Measurements from ENCODE around the gene PCSK4.
A peak's percentile ranks its signal among the peaks of the same experiment; 100 is the strongest.

DNA sequence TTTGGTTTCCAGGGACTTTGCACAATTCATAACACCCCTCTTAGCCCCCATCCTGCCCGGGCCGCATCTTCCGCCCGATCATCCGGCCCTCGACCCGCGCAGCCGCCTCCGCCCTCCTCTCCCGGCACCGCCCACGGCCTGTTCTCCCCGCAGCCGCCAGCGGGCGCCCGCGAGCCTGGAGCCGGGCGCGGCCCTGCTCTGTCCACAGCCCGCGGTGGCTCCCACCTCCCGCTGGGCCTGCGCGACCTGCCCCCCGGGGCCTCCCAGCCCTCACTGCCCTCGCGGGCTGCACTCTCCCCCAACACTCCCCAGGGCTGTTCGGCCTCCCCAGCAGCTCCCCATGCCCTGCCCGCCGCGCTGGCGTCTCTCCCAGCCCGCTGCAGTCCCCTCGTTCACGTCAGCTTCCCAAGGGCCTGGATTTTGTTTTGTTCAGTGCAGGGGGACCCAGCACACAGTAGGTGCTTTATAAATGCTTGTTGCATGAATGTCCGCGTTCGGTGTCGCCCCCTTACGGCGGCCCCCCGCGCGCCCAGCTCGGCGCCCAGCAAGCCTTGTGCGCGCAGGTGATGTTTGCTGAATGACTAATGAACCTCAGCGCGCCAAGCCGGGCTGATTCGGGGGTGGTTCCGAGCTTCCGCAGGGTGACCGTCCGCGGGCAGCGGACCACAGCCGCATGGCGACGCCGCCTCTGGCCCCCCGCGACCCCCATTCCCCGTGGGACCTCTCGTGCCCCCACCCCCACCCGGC lies 44.8 kb downstream of the PCSK4 start:
- TF ChIP-seq, protein P1, sequence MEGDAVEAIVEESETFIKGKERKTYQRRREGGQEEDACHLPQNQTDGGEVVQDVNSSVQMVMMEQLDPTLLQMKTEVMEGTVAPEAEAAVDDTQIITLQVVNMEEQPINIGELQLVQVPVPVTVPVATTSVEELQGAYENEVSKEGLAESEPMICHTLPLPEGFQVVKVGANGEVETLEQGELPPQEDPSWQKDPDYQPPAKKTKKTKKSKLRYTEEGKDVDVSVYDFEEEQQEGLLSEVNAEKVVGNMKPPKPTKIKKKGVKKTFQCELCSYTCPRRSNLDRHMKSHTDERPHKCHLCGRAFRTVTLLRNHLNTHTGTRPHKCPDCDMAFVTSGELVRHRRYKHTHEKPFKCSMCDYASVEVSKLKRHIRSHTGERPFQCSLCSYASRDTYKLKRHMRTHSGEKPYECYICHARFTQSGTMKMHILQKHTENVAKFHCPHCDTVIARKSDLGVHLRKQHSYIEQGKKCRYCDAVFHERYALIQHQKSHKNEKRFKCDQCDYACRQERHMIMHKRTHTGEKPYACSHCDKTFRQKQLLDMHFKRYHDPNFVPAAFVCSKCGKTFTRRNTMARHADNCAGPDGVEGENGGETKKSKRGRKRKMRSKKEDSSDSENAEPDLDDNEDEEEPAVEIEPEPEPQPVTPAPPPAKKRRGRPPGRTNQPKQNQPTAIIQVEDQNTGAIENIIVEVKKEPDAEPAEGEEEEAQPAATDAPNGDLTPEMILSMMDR (IDR thresholded peaks at IDR 0.05; ENCODE audit: extremely low read depth in 1 of 2, insufficient read depth in 1 of 2, low read depth in 1 of 2, low read length in 2 of 2): peak; percentile 81 to 96
- TF ChIP-seq POLR2AphosphoS5 (IDR thresholded peaks at IDR 0.05; ENCODE audit: insufficient read depth, low read depth, low read length) (peak; percentile 65), EZH2 (IDR thresholded peaks at IDR 0.05; ENCODE audit: borderline replicate concordance, low read depth, low read length, severe bottlenecking) (no peak), POLR2A (IDR thresholded peaks at IDR 0.05; ENCODE audit: low read depth, low read length) (no peak), MYC (IDR thresholded peaks at IDR 0.05; ENCODE audit: low read depth, low read length) (no peak)
- TF ChIP-seq, protein P2, sequence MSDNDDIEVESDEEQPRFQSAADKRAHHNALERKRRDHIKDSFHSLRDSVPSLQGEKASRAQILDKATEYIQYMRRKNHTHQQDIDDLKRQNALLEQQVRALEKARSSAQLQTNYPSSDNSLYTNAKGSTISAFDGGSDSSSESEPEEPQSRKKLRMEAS (IDR thresholded peaks at IDR 0.05; ENCODE audit: insufficient read depth, insufficient read length): no peak

Measured in endothelial cell of umbilical vein (primary cell).